HL-60 (cell line): ENCODE data around the gene EPHA6.

Experiments used
- CTCF ChIP-seq: IDR thresholded peaks from one replicate; pipeline ENCODE4 v1.5.1; 2011; ENCODE audit warnings: low read length, control low read depth, inconsistent platforms; ENCODE audit not compliant: insufficient read depth
- GABPA ChIP-seq: IDR thresholded peaks from 2 replicates; pipeline ENCODE4 v1.6.1; 2012; ENCODE audit warnings: low read depth
- POLR2AphosphoS5 ChIP-seq: IDR thresholded peaks from 2 replicates; pipeline ENCODE4 v1.6.1; 2012; ENCODE audit warnings: low read depth
- REST ChIP-seq: IDR thresholded peaks from 2 replicates; pipeline ENCODE4 v1.6.1; 2012; ENCODE audit warnings: low read depth; ENCODE audit not compliant: insufficient replicate concordance
- SPI1 ChIP-seq: IDR thresholded peaks from 2 replicates; pipeline ENCODE4 v1.6.1; 2012; ENCODE audit warnings: low read depth, mild to moderate bottlenecking, borderline replicate concordance

GRCh38 chr3:97610626-97611025, 796.2 kb downstream of the EPHA6 start:
- no peak for TF ChIP-seq POLR2AphosphoS5
- no peak for TF ChIP-seq CTCF
- no peak for TF ChIP-seq GABPA
- no peak for TF ChIP-seq SPI1
- no peak for TF ChIP-seq REST
